Karpas-422 (cell line): ENCODE results near the gene MAST3. TPM values are rescaled to one million over a fixed set of nuclear protein-coding genes. Genes with fewer than 3 reads are reported as not detected.

Experiments
- DNase-seq: peaks from one replicate; pipeline ENCODE4 v3.0.0-alpha.2; 2015
- H2AFZ ChIP-seq: fragments of 200-600 bp; sonication (generic); 2 replicates; pipeline ENCODE4 v1.6.1; 2014; ENCODE audit warnings: antibody characterized with exemption, low read length, mixed read lengths
- H3K27ac ChIP-seq: fragments of 200-600 bp; sonication (generic); 2 replicates; pipeline ENCODE4 v1.5.1; 2014; ENCODE audit warnings: mild to moderate bottlenecking, low read length, moderate library complexity
- H3K27me3 ChIP-seq: fragments of 200-600 bp; sonication (generic); 2 replicates; pipeline ENCODE4 v1.6.1; 2014; ENCODE audit warnings: low read length, mixed read lengths
- H3K36me3 ChIP-seq: fragments of 200-600 bp; sonication (generic); 2 replicates; pipeline ENCODE4 v1.6.1; 2014; ENCODE audit warnings: low read length, mixed read lengths; ENCODE audit not compliant: insufficient read depth
- H3K4me1 ChIP-seq: fragments of 200-600 bp; sonication (generic); 2 replicates; pipeline ENCODE4 v1.6.1; 2014; ENCODE audit warnings: mild to moderate bottlenecking, low read length, mixed read lengths
- H3K4me2 ChIP-seq: fragments of 200-600 bp; sonication (generic); 2 replicates; pipeline ENCODE4 v1.6.1; 2014; ENCODE audit warnings: low read length, low read depth, mild to moderate bottlenecking; ENCODE audit not compliant: poor library complexity, severe bottlenecking
- H3K4me3 ChIP-seq: fragments of 200-600 bp; sonication (generic); 2 replicates; pipeline ENCODE4 v1.5.1; 2014; ENCODE audit warnings: mild to moderate bottlenecking, antibody characterized with exemption, low read length, mixed read lengths
- H3K79me2 ChIP-seq: fragments of 200-600 bp; sonication (generic); 2 replicates; pipeline ENCODE4 v1.6.1; 2014; ENCODE audit warnings: mild to moderate bottlenecking, low read length, mixed read lengths
- H3K9ac ChIP-seq: fragments of 200-600 bp; sonication (generic); 2 replicates; pipeline ENCODE4 v1.6.0; 2014; ENCODE audit warnings: low read length
- H3K9me2 ChIP-seq: fragments of 200-600 bp; sonication (generic), shearing (Covaris generic); replicated peaks from 2 replicates; pipeline ENCODE4 v1.6.0; 2014; ENCODE audit warnings: mild to moderate bottlenecking, low read length, moderate library complexity; ENCODE audit not compliant: insufficient read depth
- H3K9me3 ChIP-seq: fragments of 300-700, 200-600 bp; sonication (generic); 2 replicates; pipeline ENCODE4 v1.6.1; 2014; ENCODE audit warnings: low read length, mixed read lengths
- H4K20me1 ChIP-seq: fragments of 200-600 bp; sonication (generic); 2 replicates; pipeline ENCODE4 v1.6.1; 2014; ENCODE audit warnings: mild to moderate bottlenecking, antibody characterized with exemption, low read length, low read depth; ENCODE audit not compliant: insufficient read depth
- total RNA-seq: library from RNA; depleted of rRNA; stranded (reverse); fragments of >200 nt; shearing (Covaris generic); gene quantifications from 2 replicates; pipeline ENCODE4 v1.2.3, GENCODE V29; 2014; ENCODE audit warnings: low replicate concordance

Gene MAST3
- total RNA-seq, 1 experiment from 2014 or later: 7.7 TPM

GRCh38 chr19:18172331-18173053 is 74.9 kb downstream of the MAST3 start:
- peaks cover 69% of the 10 kb centered on the region for H3K4me1 ChIP-seq
- H3K9ac ChIP-seq: peak overlapping the region; percentile 77; the same call in 1 of the 2 replicates
- DNase-seq: no peak
- no peaks in the 10 kb centered on the region for H3K79me2 ChIP-seq
- no peaks in the 10 kb centered on the region for H3K27me3 ChIP-seq
- no peaks in the 10 kb centered on the region for H3K9me2 ChIP-seq
- H3K36me3 ChIP-seq: peaks cover 7% of the 10 kb centered on the region; the same call in 1 of the 2 replicates
- peak overlapping the region; percentile 42 for H3K27ac ChIP-seq
- no peaks in the 10 kb centered on the region for H4K20me1 ChIP-seq
- H2AFZ ChIP-seq: no peak overlapping the region
- H3K9me3 ChIP-seq: no peaks in the 10 kb centered on the region
- peak overlapping the region; percentile 89 for H3K4me2 ChIP-seq
- no peak overlapping the region; the same call in 1 of the 2 replicates for H3K4me3 ChIP-seq

- H3K9me2 ChIP-seq: no peaks in the 10 kb centered on the region
- H3K27ac ChIP-seq: peak overlapping the region; percentile 42
- H3K9me3 ChIP-seq: no peaks in the 10 kb centered on the region
- H3K4me2 ChIP-seq: peak overlapping the region; percentile 89
- H3K4me3 ChIP-seq: peak overlapping the region; percentile 76; the same call in 1 of the 2 replicates
- no peak overlapping the region for H2AFZ ChIP-seq
- H3K9ac ChIP-seq: peak overlapping the region; percentile 77
- peaks cover 66% of the 10 kb centered on the region for H3K4me1 ChIP-seq
- H3K36me3 ChIP-seq: 0 out of 2 replicates have a peak, but pooled peaks cover 5% of the 10 kb centered on the region
- DNase-seq: peak; percentile 56
- no peaks in the 10 kb centered on the region for H4K20me1 ChIP-seq
- H3K79me2 ChIP-seq: no peaks in the 10 kb centered on the region
- no peaks in the 10 kb centered on the region for H3K27me3 ChIP-seq
Observed at GRCh38 chr19:18173054-18173571, 75.5 kb downstream of the MAST3 start.

- Histone ChIP-seq H3K27ac (peak within 1 kb of the TSS; percentile 42), H3K27me3 (no peaks in the 10 kb centered on the region), H3K4me2 (peak within 1 kb of the TSS; percentile 89), H3K36me3 (0 out of 2 replicates have a peak, but pooled peaks cover under 1% of the 10 kb centered on the region), H2AFZ (peak within 1 kb of the TSS; percentile 36; the same call in 1 of the 2 replicates), H3K4me3 (peak within 1 kb of the TSS; percentile 76), H3K9me2 (no peaks in the 10 kb centered on the region), H3K4me1 (peaks cover 64% of the 10 kb centered on the region), H3K9me3 (no peaks in the 10 kb centered on the region), H3K79me2 (no peaks in the 10 kb centered on the region), H4K20me1 (no peaks in the 10 kb centered on the region), H3K9ac (peak within 1 kb of the TSS; percentile 77)
- peak; percentile 94 for DNase-seq
Observed at GRCh38 chr19:18173572-18174288, 76.2 kb downstream of the MAST3 start, which contains the start of gene IFI30. Gene IFI30, plus strand, starts transcription at chr19:18173813. Its CDS starts 29 bp downstream, at chr19:18173842.

DNA sequence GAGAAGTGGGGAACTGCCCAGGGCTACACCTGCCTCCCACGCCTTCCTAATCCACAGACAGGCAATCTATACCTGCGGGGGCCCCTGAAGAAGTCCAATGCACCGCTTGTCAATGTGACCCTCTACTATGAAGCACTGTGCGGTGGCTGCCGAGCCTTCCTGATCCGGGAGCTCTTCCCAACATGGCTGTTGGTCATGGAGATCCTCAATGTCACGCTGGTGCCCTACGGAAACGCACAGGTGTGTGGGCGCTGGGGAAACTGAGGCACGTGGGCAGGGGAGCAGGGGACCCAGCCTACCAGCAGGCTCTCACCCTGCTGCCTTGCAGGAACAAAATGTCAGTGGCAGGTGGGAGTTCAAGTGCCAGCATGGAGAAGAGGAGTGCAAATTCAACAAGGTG is 77.4 kb downstream of the MAST3 start:
- H2AFZ ChIP-seq: no peak overlapping the region
- no peaks in the 10 kb centered on the region for H4K20me1 ChIP-seq
- peaks cover 53% of the 10 kb centered on the region for H3K4me1 ChIP-seq
- no peaks in the 10 kb centered on the region for H3K27me3 ChIP-seq
- H3K4me2 ChIP-seq: peak overlapping the region; percentile 89
- peak overlapping the region; percentile 76 for H3K4me3 ChIP-seq
- no peaks in the 10 kb centered on the region for H3K36me3 ChIP-seq
- no peak overlapping the region for H3K27ac ChIP-seq
- DNase-seq: no peak
- H3K79me2 ChIP-seq: no peaks in the 10 kb centered on the region
- peak overlapping the region; percentile 77 for H3K9ac ChIP-seq
- H3K9me2 ChIP-seq: no peaks in the 10 kb centered on the region
- H3K9me3 ChIP-seq: no peaks in the 10 kb centered on the region

- Histone ChIP-seq H3K27me3 (no peaks in the 10 kb centered on the region), H3K4me3 (no peak overlapping the region), H3K36me3 (no peaks in the 10 kb centered on the region), H2AFZ (no peak overlapping the region), H3K79me2 (no peaks in the 10 kb centered on the region), H3K27ac (no peak overlapping the region), H3K4me2 (no peak overlapping the region), H3K9me2 (no peaks in the 10 kb centered on the region), H3K4me1 (peaks cover 43% of the 10 kb centered on the region), H4K20me1 (no peaks in the 10 kb centered on the region), H3K9ac (no peak overlapping the region), H3K9me3 (no peaks in the 10 kb centered on the region)
- DNase-seq: no peak
Observed at GRCh38 chr19:18176367-18177310, 79.1 kb downstream of the MAST3 start.

DNA sequence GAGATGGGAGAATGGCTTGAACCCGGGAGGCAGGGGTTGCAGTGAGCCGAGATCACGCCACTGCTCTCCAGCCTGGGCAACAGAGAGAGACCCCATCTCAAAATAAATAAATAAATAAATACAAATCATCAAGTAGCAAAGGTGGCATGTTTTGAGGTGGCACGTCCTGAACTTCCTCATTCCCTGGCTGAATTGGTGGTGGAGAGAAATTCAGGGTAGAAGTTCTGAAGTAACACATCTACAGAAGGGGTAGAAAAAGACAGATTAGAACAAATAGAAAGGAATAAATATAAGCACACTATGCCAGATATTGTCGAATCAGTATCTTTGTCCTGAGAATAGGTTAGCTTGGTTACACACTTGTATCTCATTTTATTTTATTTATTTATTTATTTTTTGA is 82.4 kb downstream of the MAST3 start:
- H3K27me3 ChIP-seq: no peaks in the 10 kb centered on the region
- peaks cover 16% of the 10 kb centered on the region for H3K4me1 ChIP-seq
- H3K4me3 ChIP-seq: no peak overlapping the region
- H3K4me2 ChIP-seq: no peak overlapping the region
- H3K27ac ChIP-seq: no peak overlapping the region
- no peak overlapping the region for H3K9ac ChIP-seq
- H3K9me2 ChIP-seq: no peaks in the 10 kb centered on the region
- no peak for DNase-seq
- no peaks in the 10 kb centered on the region for H3K36me3 ChIP-seq
- H3K79me2 ChIP-seq: no peaks in the 10 kb centered on the region
- no peak overlapping the region for H2AFZ ChIP-seq
- no peaks in the 10 kb centered on the region for H3K9me3 ChIP-seq
- no peaks in the 10 kb centered on the region for H4K20me1 ChIP-seq

- H3K27me3 ChIP-seq: no peaks in the 10 kb centered on the region
- no peaks in the 10 kb centered on the region for H4K20me1 ChIP-seq
- no peak for DNase-seq
- no peak overlapping the region for H3K4me3 ChIP-seq
- H3K79me2 ChIP-seq: no peaks in the 10 kb centered on the region
- H2AFZ ChIP-seq: no peak overlapping the region
- no peak overlapping the region for H3K4me2 ChIP-seq
- H3K4me1 ChIP-seq: peaks cover 27% of the 10 kb centered on the region
- no peaks in the 10 kb centered on the region for H3K36me3 ChIP-seq
- H3K27ac ChIP-seq: no peak overlapping the region
- no peaks in the 10 kb centered on the region for H3K9me2 ChIP-seq
- no peak overlapping the region for H3K9ac ChIP-seq
- no peaks in the 10 kb centered on the region for H3K9me3 ChIP-seq
Observed at GRCh38 chr19:18183529-18183928, 86.0 kb downstream of the MAST3 start.
